HEK293T (cell line): ENCODE data around the gene IGF1R.

Experiments
- BHLHE40 ChIP-seq: fragments of 450-650 bp; IDR thresholded peaks from 2 replicates; pipeline ENCODE4 v1.6.1; 2016; ENCODE audit warnings: mild to moderate bottlenecking, moderate library complexity, borderline replicate concordance
- CTBP1 ChIP-seq: fragments of 450-650 bp; IDR thresholded peaks from 2 replicates; pipeline ENCODE4 v1.6.1; 2016; ENCODE audit warnings: borderline replicate concordance
- FOXA1 ChIP-seq: fragments of 450-650 bp; IDR thresholded peaks from 2 replicates; pipeline ENCODE4 v1.6.1; 2016; ENCODE audit warnings: mild to moderate bottlenecking
- FOXM1 ChIP-seq: fragments of 450-650 bp; IDR thresholded peaks from 2 replicates; pipeline ENCODE4 v1.6.1; 2017; ENCODE audit warnings: mild to moderate bottlenecking, borderline replicate concordance
- HDGF ChIP-seq: fragments of 450-650 bp; IDR thresholded peaks from 2 replicates; pipeline ENCODE4 v1.6.1; 2017; ENCODE audit warnings: antibody characterized with exemption, borderline replicate concordance
- NFRKB ChIP-seq: fragments of 450-650 bp; IDR thresholded peaks from 2 replicates; pipeline ENCODE4 v1.6.1; 2016; ENCODE audit warnings: mild to moderate bottlenecking, moderate library complexity
- SP1 ChIP-seq: fragments of 450-650 bp; IDR thresholded peaks from 2 replicates; pipeline ENCODE4 v1.6.1; 2017
- SUZ12 ChIP-seq: fragments of 450-650 bp; IDR thresholded peaks from 2 replicates; pipeline ENCODE4 v1.6.1; 2016; ENCODE audit warnings: mild to moderate bottlenecking

GRCh38 chr15:98842973-98843285, 194.6 kb downstream of the IGF1R start:
- TF ChIP-seq NFRKB (no peak), FOXM1 (no peak), FOXA1 (no peak), HDGF (no peak), BHLHE40 (no peak), SUZ12 (no peak), CTBP1 (no peak), SP1 (no peak)
